ENCODE results near the gene NR1H4. TPM values are rescaled to one million over a fixed set of nuclear protein-coding genes. Genes with fewer than 3 reads are reported as not detected.

NR1H4 gene
- polyA plus RNA-seq, 3 donors, result not detected

- no CpG with 5 or more reads among the region's 2 CpGs for WGBS (ENCODE audit: insufficient coverage)
- Histone ChIP-seq H3K4me2 (replicated peaks; ENCODE audit: extremely low read depth, low read length, poor library complexity, severe bottlenecking) (no peak overlapping the region), H2AFZ (ENCODE audit: insufficient read depth, low read depth, low read length, poor library complexity, severe bottlenecking) (no peak overlapping the region), H3K36me3 (replicated peaks in 1 of 2; ENCODE audit: control insufficient read depth in 1 of 2, insufficient read depth in 2 of 2, low read length in 2 of 2) (no peaks in the 10 kb centered on the region), H3K9ac (ENCODE audit: insufficient read depth, low read length, poor library complexity, severe bottlenecking) (no peak overlapping the region), H3K79me2 (ENCODE audit: insufficient read depth, low read length) (no peaks in the 10 kb centered on the region), H3K4me3 (replicated peaks in 1 of 3; ENCODE audit: low read depth in 2 of 3, low read length in 3 of 3) (no peak overlapping the region), H3K27ac (ENCODE audit: low read depth in 1 of 2, low read length in 2 of 2) (no peak overlapping the region), H3K4me1 (ENCODE audit: control insufficient read depth in 1 of 2, insufficient read depth in 2 of 2, low read length in 2 of 2) (peaks cover 9% of the 10 kb centered on the region in 2 donors), H4K20me1 (ENCODE audit: insufficient read depth, low read length) (no peaks in the 10 kb centered on the region), H3K9me3 (replicated peaks in 1 of 2; ENCODE audit: control insufficient read depth in 1 of 2, insufficient read depth in 1 of 2, low read length in 2 of 2) (no peaks in the 10 kb centered on the region), H3K27me3 (ENCODE audit: control insufficient read depth in 2 of 2, insufficient read depth in 2 of 2, low read length in 2 of 2) (no peaks in the 10 kb centered on the region)
- peaks cover 0 to 10% (median 0%) of the 10 kb centered on the region in 3 donors for H3K27me3 Mint-ChIP-seq (ENCODE audit: low read depth in 3 of 3)
- intact Hi-C loops (cut with micrococcal nuclease), result no loop called here
- TF ChIP-seq CTCF (IDR thresholded peaks at IDR 0.05), result no peak
- DNase-seq, result no peak
- no peak overlapping the region for H3K4me3 Mint-ChIP-seq
- H3K27ac Mint-ChIP-seq, result no peak overlapping the region
- peaks cover 28% of the 10 kb centered on the region for H3K4me1 Mint-ChIP-seq
- H3K9me3 Mint-ChIP-seq, result peaks cover 0 to 3% (median 0%) of the 10 kb centered on the region in 7 donors
- H3K36me3 Mint-ChIP-seq, result no peaks in the 10 kb centered on the region
Observed at GRCh38 chr12:100439797-100440196, 33.9 kb upstream of the NR1H4 start.

GRCh38 chr12:100442403-100442802, 31.3 kb upstream of the NR1H4 start:
- Histone ChIP-seq H3K9me3 (replicated peaks in 1 of 2; ENCODE audit: control insufficient read depth in 1 of 2, insufficient read depth in 1 of 2, low read length in 2 of 2) (no peaks in the 10 kb centered on the region), H3K4me1 (ENCODE audit: control insufficient read depth in 1 of 2, insufficient read depth in 2 of 2, low read length in 2 of 2) (peaks cover 4 to 6% of the 10 kb centered on the region in 2 donors), H3K4me2 (replicated peaks; ENCODE audit: extremely low read depth, low read length, poor library complexity, severe bottlenecking) (no peak overlapping the region), H3K36me3 (replicated peaks in 1 of 2; ENCODE audit: control insufficient read depth in 1 of 2, insufficient read depth in 2 of 2, low read length in 2 of 2) (no peaks in the 10 kb centered on the region), H3K79me2 (ENCODE audit: insufficient read depth, low read length) (no peaks in the 10 kb centered on the region), H3K9ac (ENCODE audit: insufficient read depth, low read length, poor library complexity, severe bottlenecking) (no peak overlapping the region), H3K27ac (ENCODE audit: low read depth in 1 of 2, low read length in 2 of 2) (no peak overlapping the region), H4K20me1 (ENCODE audit: insufficient read depth, low read length) (no peaks in the 10 kb centered on the region), H3K4me3 (replicated peaks in 1 of 3; ENCODE audit: low read depth in 2 of 3, low read length in 3 of 3) (no peak overlapping the region), H2AFZ (ENCODE audit: insufficient read depth, low read depth, low read length, poor library complexity, severe bottlenecking) (no peak overlapping the region), H3K27me3 (ENCODE audit: control insufficient read depth in 2 of 2, insufficient read depth in 2 of 2, low read length in 2 of 2) (no peaks in the 10 kb centered on the region)
- Mint-ChIP-seq H3K4me1 (peaks cover 20% of the 10 kb centered on the region), H3K27me3 (ENCODE audit: low read depth in 3 of 3) (peaks cover 0 to 10% (median 3%) of the 10 kb centered on the region in 3 donors), H3K36me3 (no peaks in the 10 kb centered on the region), H3K4me3 (no peak overlapping the region), H3K9me3 (peaks cover 0 to 4% (median 0%) of the 10 kb centered on the region in 7 donors), H3K27ac (no peak overlapping the region)
- no peak for TF ChIP-seq CTCF (IDR thresholded peaks at IDR 0.05)
- no peak for DNase-seq
- intact Hi-C loops (cut with micrococcal nuclease), result no loop called here
- WGBS (ENCODE audit: insufficient coverage), result no CpG with 5 or more reads among the region's 1 CpG
